A673 (cell line): ENCODE data around the gene ANTXRL. TPM values are rescaled to one million over a fixed set of nuclear protein-coding genes. Genes with fewer than 3 reads are reported as not detected.

Source experiments
- BruUV-seq: library from RNA; stranded (reverse); fragments of 400-500 nt; replicated peaks from 2 replicates; lab custom pipeline; 2021; lab: Mats Ljungman, UMichigan
- CTCF ChIA-PET: fragments of 300-600 bp; sonication (Branson Sonifier 250); formaldehyde crosslinking; loops from one replicate; lab custom pipeline; 2022; ENCODE audit warnings: antibody characterized with exemption; lab: Charles Lee
- POLR2A ChIA-PET: fragments of 300-600 bp; sonication (Branson Sonifier 250); formaldehyde crosslinking; loops from one replicate; lab custom pipeline; 2022; ENCODE audit warnings: antibody characterized with exemption; ENCODE audit not compliant: low non-redundant PET; lab: Charles Lee
- DNase-seq: peaks from one replicate; pipeline ENCODE4 v3.0.0-alpha.2; 2015; ENCODE audit warnings: low spot score
- H3K27ac ChIP-seq: fragments of 200-600 bp; sonication (generic); 2 replicates; pipeline ENCODE4 v1.5.1; 2016; ENCODE audit warnings: mixed run types, low read depth, mild to moderate bottlenecking, mixed read lengths, antibody characterized with exemption, low read length; ENCODE audit not compliant: poor library complexity, severe bottlenecking
- H3K27me3 ChIP-seq: fragments of 200-600 bp; sonication (generic); replicated peaks from 2 replicates; pipeline ENCODE4 v1.6.1; 2017; ENCODE audit warnings: mixed run types, low read depth, mild to moderate bottlenecking, mixed read lengths, antibody characterized with exemption, low read length; ENCODE audit not compliant: insufficient read depth, poor library complexity
- H3K36me3 ChIP-seq: fragments of 200-600 bp; sonication (generic); 2 replicates; pipeline ENCODE4 v1.6.1; 2016; ENCODE audit warnings: mixed run types, mild to moderate bottlenecking, mixed read lengths, antibody characterized with exemption, low read length; ENCODE audit not compliant: insufficient read depth, poor library complexity, severe bottlenecking
- H3K4me1 ChIP-seq: fragments of 200-600 bp; sonication (generic); 2 replicates; pipeline ENCODE4 v1.6.1; 2017; ENCODE audit warnings: mixed run types, mild to moderate bottlenecking, mixed read lengths, antibody characterized with exemption, low read length; ENCODE audit not compliant: insufficient read depth, poor library complexity, severe bottlenecking
- H3K4me3 ChIP-seq: fragments of 200-600 bp; sonication (generic); 2 replicates; pipeline ENCODE4 v1.5.1; 2016; ENCODE audit warnings: low read depth, mixed run types, mild to moderate bottlenecking, mixed read lengths, low read length; ENCODE audit not compliant: poor library complexity, severe bottlenecking
- H3K9me3 ChIP-seq: fragments of 200-600 bp; sonication (generic); 2 replicates; pipeline ENCODE4 v1.6.1; 2016; ENCODE audit warnings: mixed run types, low read depth, mild to moderate bottlenecking, mixed read lengths, antibody characterized with exemption, low read length; ENCODE audit not compliant: poor library complexity, severe bottlenecking
- EZH2 ChIP-seq: fragments of 200-600 bp; sonication (generic); IDR thresholded peaks from 2 replicates; pipeline ENCODE4 v1.6.1; 2017; ENCODE audit warnings: borderline replicate concordance, low read depth, mild to moderate bottlenecking, mixed read lengths, antibody characterized with exemption, low read length; ENCODE audit not compliant: poor library complexity, severe bottlenecking
- intact Hi-C: fragments of 100-400 bp; cut with micrococcal nuclease; formaldehyde crosslinking; loops from one replicate; pipeline ENCODE4 v1.10.0; 2022; ENCODE audit not compliant: unreplicated experiment
- total RNA-seq: library from RNA; stranded (reverse); gene quantifications from 2 replicates; pipeline ENCODE4 v1.2.3, GENCODE V29; 2021
- TF ChIP-seq, protein P1 (sequence below): fragments of 300-800, 200-600 bp; sonication (generic); conservative IDR thresholded peaks from 2 replicates; pipeline ENCODE4 v1.5.1; 2017; ENCODE audit warnings: low read depth, mild to moderate bottlenecking, antibody characterized with exemption, low read length, moderate library complexity, mixed read lengths

The ANTXRL gene
- total RNA-seq, 1 experiment from 2014 or later = not detected

DNA sequence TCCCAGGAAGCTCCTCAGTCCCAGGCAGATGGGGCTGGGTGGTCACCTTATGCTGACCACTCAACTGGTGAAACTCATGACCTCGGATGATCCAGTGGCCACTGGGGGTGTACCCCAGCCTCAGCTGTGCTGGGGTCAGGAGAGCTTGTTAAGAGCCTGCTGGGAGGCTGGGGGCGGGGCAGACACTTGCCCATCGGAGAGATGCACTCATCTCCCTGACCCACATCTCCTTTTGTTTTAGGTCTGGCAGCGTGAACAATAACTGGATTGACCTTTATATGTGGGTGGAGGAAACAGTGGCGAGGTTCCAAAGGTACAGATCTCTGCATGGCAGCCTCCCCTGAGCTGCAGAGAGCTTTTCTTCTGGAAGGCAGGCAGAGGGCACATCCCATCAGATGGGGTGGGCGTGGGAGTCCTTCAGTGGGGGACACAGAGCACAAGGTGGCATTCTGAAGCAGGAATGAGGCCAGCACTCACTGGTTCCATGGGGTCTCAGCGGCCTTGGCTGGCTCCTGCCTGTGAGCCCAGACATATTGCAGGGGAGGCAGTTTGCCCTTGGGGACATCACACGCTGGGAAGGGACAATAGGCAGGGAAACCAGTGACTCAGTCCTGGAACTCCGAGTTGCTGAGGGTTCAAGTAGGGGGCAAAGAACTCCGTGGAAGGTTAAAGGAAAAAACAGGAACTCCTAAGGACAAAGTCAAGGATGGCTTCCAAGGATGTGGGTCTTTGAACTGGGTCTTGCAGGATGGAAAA, 5.2 kb downstream of the ANTXRL start:
- Histone ChIP-seq H3K9me3 (no peaks in the 10 kb centered on the region), H3K4me3 (no peak overlapping the region), H3K36me3 (no peaks in the 10 kb centered on the region), H3K27ac (no peak overlapping the region), H3K27me3 (no peaks in the 10 kb centered on the region), H3K4me1 (no peaks in the 10 kb centered on the region)
- intact Hi-C loops = no loop called here
- no peak for DNase-seq
- ChIA-PET POLR2A (no interaction called here), CTCF (no interaction called here)
- BruUV-seq = no TSS peak
- TF ChIP-seq, protein P1, sequence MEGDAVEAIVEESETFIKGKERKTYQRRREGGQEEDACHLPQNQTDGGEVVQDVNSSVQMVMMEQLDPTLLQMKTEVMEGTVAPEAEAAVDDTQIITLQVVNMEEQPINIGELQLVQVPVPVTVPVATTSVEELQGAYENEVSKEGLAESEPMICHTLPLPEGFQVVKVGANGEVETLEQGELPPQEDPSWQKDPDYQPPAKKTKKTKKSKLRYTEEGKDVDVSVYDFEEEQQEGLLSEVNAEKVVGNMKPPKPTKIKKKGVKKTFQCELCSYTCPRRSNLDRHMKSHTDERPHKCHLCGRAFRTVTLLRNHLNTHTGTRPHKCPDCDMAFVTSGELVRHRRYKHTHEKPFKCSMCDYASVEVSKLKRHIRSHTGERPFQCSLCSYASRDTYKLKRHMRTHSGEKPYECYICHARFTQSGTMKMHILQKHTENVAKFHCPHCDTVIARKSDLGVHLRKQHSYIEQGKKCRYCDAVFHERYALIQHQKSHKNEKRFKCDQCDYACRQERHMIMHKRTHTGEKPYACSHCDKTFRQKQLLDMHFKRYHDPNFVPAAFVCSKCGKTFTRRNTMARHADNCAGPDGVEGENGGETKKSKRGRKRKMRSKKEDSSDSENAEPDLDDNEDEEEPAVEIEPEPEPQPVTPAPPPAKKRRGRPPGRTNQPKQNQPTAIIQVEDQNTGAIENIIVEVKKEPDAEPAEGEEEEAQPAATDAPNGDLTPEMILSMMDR = no peak
- TF ChIP-seq EZH2 = no peak

DNA sequence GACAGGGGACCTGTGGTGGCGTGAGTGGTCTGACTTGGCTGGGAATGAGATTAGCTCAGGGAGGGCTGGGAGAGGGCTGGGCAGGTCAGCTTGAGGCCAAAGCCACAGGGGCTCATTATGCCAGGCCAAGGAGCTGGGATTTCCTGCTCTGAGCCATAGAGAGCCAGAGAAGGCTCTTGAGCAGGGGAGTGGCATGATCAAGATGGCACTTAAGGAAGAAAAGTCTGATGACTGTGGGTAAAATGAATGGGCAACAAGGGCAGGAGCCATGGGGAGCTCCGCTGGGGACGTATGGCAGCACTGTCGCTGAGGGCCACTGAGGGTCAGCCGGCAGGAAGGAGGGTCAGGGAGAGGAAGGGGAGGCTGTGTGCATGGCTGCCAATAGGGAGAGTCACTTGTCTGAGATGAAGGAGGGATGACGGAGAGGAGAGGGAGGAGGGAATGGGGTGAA, 5.8 kb downstream of the ANTXRL start:
- no peak for DNase-seq
- H3K27me3 ChIP-seq = no peaks in the 10 kb centered on the region
- intact Hi-C loops = no loop called here
- no peak overlapping the region for H3K4me3 ChIP-seq
- no TSS peak for BruUV-seq
- no peaks in the 10 kb centered on the region for H3K9me3 ChIP-seq
- TF ChIP-seq EZH2 = no peak
- TF ChIP-seq, protein P1 = no peak
- no peaks in the 10 kb centered on the region for H3K4me1 ChIP-seq
- no peak overlapping the region for H3K27ac ChIP-seq
- no peaks in the 10 kb centered on the region for H3K36me3 ChIP-seq
- ChIA-PET CTCF (no interaction called here), POLR2A (no interaction called here)

- ChIA-PET CTCF (no interaction called here), POLR2A (no interaction called here)
- DNase-seq = no peak
- H3K4me3 ChIP-seq = no peak overlapping the region
- no peaks in the 10 kb centered on the region for H3K9me3 ChIP-seq
- no TSS peak for BruUV-seq
- H3K27ac ChIP-seq = no peak overlapping the region
- H3K4me1 ChIP-seq = no peaks in the 10 kb centered on the region
- no peaks in the 10 kb centered on the region for H3K27me3 ChIP-seq
- intact Hi-C loops = no loop called here
- TF ChIP-seq, protein P1 = no peak
- no peaks in the 10 kb centered on the region for H3K36me3 ChIP-seq
These were observed 6.4 kb downstream of the ANTXRL start for GRCh38 chr10:46293228-46293627.
